ENCODE data around the gene CLCN6.

DNA sequence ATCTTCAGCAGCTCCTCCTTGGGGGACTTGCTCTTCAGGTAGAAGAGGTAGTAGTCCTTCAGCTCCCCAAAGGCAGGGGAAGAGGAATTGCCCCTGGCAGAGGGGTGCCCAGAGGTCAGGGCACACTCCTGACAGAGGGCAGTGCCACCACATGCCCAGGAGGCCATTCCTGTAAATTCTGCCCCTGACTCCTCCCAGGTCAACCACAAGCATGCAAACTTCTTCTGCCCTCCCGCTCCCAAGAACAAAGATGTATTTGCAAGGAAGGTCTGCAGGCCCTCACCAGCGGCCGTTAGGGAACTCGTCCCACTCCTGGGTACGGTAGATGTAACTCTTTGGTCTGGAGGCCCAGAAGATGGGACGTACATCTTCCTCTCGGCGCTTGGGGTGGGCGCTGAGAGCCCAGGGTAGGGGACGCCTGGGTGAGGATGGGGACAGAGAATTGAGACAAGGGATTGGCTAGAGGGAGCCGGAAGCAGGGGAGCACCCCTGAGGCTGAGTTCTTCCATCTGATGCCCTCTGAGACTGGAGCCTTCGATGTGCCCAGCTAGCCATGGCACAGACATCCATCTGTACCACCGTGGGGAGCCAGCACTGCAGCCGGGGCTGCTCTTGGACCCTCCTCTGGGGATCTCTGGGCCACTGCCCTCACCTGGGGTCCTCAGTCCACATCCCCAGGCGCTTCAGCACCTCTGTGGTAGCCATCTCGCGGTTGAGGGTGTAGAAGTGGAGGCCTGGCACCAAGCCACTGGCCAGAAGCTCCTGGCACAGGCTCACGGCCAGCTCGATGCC, 11.3 kb upstream of the CLCN6 start:
- TF ChIP-seq, protein P1, sequence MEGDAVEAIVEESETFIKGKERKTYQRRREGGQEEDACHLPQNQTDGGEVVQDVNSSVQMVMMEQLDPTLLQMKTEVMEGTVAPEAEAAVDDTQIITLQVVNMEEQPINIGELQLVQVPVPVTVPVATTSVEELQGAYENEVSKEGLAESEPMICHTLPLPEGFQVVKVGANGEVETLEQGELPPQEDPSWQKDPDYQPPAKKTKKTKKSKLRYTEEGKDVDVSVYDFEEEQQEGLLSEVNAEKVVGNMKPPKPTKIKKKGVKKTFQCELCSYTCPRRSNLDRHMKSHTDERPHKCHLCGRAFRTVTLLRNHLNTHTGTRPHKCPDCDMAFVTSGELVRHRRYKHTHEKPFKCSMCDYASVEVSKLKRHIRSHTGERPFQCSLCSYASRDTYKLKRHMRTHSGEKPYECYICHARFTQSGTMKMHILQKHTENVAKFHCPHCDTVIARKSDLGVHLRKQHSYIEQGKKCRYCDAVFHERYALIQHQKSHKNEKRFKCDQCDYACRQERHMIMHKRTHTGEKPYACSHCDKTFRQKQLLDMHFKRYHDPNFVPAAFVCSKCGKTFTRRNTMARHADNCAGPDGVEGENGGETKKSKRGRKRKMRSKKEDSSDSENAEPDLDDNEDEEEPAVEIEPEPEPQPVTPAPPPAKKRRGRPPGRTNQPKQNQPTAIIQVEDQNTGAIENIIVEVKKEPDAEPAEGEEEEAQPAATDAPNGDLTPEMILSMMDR (IDR thresholded peaks at IDR 0.05) = no peak
- TF ChIP-seq POLR2A (IDR thresholded peaks at IDR 0.05) = no peak
